Stimulated activated CD8-positive, alpha-beta memory T cell treated with anti-CD3 and anti-CD28 coated beads, Interleukin-15, amount 100 ng/mL, for 48 hours (primary cell): ENCODE data around the gene MCC.

Experiments
- DNase-seq, 2 donors: peaks; one replicate each; pipeline ENCODE4 v3.0.0-alpha.2; 2020; ENCODE audit warnings: low read depth in 2 of 2

Gene MCC

DNA sequence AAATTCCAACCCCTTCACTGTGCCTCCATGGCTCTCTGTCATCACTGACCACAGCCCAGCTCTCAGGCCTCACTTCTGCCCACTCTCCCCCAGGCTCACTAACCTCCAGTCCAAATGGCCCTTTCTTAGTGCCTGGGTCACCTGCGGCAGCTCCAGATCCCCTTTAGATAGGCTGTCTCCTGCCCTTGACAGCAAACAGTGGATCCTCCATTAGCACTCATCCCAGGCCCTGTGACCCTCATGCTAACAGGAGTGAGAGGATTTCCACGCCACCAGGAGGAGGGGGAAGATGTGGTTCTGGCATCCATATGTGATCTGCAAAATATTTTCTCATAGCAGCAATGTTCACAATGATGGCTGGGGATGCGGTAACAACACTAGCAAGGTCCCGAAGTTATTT is 372.3 kb downstream of the MCC start:
- no peak for DNase-seq

DNA sequence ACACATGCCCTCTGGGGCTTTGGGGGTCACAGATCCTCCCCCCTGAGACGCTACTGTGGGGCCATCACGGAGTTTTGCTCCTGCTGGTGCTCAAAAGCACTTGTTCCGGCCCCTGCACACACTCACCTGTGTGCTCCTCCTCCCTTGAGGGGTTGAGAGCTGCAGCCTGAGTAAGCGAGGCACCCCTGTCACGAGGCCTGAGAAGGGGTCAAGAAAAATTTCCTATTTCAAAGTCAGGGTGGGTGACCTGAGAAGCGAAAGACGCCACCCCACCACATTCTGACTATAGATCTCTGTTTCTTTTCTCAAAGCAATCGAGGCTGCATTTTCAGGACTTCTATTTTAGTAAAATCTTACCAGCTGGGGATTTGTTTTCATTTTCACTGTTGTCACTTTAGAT is 373.2 kb downstream of the MCC start:
- DNase-seq, result no peak

DNA sequence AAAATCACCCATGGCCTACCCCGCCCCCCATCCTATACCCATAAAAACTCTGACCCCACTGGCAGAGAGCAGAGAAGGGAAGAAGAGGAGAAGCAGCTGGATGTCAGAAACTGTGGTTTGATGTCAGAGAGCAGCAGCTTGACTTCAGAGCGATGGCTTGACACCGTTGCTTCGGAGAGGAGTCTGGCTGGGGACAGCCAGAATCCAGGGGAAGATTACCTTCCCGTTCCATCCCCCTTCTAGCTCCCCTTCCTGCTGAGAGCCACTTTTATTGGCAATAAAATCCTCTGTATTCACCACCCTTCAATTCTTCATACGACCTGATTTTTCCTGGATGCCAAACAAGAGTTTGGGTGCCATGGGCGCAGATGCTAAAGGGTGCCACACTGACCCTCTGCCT is 373.7 kb downstream of the MCC start:
- no peak for DNase-seq

DNA sequence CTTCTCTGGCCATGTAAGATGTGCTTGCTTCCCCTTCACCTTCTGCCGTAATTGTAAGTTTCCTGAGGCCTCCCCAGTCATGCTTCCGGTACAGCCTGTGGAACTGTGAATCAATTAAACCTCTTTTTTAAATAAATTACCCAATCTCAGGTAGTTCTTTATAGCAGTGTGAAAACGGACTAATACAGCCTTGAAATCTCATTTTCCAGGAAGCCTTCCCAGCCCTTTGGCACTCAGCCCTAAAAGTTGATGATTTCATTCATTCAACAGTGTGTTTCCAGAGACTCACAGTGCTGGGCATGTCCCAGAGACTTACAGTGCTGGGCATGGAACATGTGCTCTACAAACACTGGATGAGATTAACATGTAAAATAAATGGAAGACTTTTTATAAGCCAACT is 375.8 kb downstream of the MCC start:
- DNase-seq, result no peak

DNA sequence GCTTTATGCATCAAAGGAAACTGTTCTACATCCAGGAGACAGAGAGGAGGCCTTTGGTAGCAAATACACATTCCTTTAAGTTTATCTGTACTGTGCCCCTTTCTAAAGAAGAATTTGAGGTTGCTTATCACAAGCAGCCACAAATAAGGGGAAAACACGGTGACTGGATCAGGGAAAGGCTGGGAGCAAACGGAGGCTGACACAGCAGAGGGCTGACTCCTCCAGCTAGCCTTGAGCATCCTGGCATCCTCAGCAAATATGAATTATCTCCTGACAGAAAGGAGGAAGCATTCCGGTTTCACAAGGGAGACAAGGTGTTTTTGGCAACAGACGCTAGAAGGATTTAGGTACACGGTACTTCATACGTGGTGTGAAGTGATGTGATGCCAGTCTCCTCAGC is 378.1 kb downstream of the MCC start:
- no peak for DNase-seq

DNA sequence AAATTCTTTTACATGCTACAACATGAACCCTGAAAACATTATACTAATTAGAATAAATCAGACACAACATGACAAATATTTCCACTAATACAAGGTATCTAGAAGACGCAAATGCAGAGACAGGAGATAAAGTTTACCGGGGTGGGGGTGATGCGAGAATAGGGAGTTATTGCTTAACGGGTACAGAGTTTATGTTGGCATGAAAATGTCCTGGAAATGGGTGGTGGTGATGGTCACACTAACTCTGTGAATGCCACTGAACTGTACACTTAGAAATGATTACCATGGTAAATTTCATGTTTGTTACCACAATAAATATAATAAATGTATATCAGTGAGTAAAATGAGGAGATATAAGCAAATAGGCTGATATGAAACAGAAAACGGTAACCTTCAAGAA is 378.9 kb downstream of the MCC start:
- DNase-seq, result no peak

DNA sequence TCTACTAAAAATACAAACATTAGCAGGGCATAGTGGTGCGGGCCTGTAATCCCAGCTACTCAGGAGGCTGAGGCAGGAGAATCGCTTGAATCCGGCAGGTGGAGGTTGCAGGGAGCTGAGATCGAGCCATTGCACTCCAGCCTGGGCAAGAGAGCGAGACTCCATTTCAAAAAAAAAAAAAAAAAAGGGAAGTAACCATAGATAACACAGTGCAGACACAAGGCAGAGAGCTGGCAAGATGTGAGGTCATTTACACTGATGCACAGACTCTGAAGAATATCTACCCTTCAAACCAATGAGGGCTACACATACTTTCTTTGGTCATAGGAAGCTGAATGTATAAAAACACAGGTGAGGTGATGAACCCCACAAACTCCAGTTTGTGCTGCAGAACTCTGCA is 379.8 kb downstream of the MCC start:
- DNase-seq, result no peak

DNA sequence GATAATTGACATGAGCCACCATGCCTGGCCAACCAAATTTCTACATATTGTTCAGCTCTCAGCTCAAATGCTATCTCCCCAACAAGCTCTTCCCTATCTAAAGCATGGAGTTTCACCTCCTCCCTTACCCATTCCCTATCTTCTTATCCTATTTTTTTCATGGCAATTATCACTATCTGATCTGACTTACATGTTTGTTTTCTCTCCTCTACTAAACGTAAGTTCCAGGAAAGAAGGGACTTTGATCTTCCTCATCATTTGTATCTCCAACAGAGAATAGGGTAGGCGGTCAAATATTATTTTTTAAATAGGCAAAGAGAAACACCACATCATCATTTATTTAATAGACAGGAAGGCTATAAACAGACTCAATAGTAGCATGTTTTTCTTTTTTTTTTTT is 381.4 kb downstream of the MCC start:
- no peak for DNase-seq

DNA sequence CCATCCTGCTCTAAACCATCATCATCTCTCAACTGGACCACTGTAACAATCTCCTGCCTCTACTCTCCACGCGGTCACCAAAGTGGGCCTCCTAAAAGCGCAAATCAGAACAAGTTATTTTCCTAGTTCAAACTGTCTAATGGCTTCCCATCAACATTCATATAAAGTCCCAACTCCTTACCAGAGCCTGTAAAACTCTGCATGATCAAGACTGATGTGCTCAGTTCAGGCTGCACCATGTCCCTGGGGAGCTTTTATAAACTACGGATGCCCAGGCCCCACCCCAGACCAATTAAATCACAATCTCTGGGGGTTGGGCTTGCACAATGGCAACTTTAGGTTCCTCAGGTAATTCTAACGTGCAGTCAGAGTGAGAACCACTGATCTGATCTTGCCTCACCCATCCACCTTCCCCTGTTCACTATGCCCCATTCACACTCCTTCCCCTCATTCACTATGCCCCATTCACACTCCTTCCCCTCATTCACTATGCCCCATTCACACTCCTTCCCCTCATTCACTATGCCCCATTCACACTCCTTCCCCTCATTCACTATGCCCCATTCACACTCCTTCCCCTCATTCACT is 382.5 kb downstream of the MCC start:
- no peak for DNase-seq

DNA sequence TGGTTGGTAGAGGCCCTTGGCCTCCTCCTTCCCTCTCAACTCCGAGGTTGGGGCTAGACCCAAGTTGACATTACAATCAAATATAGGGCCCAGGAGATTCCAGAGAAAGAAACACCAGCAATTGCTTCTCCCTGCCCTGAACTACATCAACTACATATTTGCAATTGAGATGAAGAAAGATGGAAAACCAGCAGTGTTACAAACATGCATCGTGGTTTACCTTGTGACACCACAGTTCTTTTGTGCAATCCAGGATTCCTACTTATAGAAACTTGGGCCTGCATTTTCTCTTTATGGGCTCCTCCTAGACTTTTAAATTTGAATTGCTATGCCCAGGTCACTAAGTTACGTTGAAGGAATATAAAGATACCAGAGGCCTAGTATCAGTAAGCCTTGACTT is 384.9 kb downstream of the MCC start:
- DNase-seq, result no peak

DNA sequence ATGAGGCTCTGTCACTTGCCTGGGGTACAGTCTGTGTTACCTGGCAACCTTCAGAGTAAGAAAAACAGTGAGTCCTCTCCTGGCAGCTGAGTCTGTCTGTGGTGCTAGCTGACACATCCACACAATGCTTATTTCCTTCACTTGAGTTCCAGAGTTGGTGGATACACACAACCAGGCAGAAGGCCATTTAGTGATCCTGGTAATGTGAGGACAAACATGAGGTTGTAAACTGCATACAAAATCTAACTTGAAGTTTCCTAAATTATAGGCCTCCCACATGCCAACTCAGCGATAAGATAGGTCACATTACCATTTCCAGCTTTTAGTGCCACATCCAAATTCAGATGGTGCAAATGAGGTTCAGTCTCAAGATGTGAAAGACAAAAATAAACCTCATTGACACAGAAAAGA is 386.1 kb downstream of the MCC start:
- DNase-seq, result no peak

DNA sequence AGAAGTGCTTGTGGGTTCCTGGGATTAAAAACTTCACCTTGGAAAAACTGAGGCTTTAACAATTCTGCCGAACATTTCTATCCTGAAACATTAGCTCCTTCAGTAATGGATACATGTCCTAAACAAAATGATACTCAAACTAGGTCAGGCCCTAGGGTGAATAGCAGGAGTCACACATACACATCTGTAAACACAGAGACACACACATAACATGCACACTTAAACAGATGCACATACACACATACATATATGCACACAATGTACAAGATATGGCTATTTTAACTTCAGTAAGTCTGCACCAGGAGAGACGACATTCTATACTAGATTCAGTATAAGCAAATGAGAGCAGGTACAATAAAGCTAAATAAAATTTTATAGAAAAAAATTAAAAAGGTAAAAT is 387.3 kb downstream of the MCC start:
- no peak for DNase-seq

DNA sequence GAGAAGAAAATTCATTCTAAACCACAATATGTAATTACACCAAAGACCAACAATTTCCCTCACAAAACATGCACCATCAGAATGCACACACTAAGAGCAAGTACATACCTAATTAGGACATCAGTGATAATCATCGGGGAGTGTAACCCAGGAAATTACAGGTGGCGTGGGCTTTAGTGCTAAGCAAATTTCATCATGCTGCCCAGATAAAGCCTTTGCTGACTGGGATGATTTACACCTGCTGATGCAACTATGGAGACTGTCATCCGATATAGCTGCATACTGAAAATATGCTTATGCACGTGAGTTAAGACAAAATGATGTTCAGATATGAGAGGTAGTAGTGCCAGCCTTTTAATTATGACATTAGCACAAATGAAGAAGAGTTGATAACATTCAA is 388.4 kb downstream of the MCC start:
- DNase-seq, result no peak

DNA sequence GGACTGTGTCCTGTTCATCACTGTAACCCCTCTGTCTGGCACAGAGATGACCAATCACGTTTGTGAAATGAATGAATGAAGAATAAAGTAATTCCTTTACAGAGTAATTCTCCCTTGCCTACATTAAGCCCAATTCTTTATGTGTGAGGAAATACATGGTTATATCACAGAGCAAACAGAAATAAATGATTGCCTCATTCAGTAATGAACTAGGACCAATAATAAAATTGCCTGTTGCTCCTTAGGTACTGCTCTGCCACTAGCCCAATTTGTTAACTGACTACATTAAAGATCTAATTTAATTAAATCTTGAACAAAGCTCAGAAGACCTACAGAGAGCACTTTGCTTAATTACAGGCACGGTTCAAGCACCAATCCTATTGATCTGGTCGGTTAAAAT is 389.9 kb downstream of the MCC start:
- no peak for DNase-seq

DNA sequence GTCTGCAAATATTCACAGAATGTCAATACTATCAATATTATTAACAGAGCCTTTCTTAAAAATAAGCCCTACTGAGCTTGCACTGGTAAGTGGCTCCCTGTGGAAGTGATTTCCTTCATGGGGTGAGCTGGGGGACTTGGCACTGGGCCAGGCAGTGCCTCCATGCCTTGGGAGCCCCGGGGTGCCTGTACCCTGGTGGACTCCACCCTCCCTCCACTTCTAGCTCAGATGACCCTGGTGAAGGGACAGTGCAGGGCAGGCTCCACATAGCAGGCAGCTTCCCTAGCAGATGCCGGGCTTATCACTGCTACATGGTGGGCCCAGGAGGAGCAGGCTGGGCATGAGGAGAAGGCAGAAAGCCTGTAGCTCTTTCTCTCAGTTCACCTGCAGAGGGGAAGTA is 392.4 kb downstream of the MCC start:
- no peak for DNase-seq

DNA sequence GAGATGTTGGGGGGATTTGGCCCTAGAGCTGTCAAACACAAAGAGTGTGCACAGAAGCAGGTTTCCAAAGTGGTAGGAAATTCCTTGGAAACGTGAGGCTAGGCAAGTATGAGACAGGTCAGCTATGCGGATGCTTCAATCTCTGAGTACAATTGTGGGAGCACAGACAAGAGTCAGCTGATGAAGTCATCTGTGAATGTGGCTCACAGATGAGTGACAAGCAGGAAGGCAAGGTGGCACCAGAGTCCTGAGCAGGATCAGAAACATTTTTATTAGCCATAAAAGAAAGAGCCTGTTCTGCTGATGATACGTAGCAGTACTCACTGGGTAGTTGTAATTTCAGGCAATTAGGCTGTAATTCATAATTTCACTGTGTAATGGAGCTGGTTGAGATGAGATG is 394.7 kb downstream of the MCC start:
- no peak for DNase-seq

DNA sequence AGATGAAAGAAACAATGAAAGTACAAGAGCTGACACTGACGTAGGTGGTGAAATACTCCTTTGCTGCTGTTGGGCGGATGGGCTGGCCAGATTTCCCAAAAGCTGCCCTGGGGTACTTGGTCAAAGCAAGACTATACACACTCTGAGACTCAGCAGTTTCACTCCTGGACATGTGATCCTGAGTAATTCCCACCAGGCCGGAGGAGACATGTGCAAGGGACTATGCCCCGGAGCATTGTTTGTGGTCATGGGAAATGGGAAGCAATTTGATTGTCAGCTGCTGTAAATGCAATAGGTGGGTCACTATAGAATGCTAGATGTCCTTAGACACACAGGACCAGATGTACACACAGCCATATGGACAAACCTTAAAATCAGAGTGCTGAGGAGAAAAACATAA is 395.6 kb downstream of the MCC start:
- DNase-seq, result no peak

DNA sequence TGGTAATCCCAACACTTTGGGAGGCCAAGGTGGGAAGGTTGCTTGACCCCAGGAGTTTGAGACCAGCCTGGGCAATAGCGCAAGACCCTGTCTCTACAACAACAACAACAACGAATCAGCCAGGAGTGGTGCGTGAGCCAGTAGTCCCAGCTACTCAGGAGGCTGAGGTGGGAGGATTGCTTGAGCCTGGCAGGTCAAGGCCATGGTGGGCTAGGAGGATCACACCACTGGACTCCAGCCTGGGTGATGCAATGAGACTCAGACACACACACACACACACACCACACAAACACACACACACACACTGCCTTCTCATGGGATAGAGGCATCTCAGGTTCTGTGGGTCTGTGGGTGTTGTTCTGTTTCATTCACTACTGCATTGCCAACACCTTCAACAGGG is 396.6 kb downstream of the MCC start:
- no peak for DNase-seq

DNA sequence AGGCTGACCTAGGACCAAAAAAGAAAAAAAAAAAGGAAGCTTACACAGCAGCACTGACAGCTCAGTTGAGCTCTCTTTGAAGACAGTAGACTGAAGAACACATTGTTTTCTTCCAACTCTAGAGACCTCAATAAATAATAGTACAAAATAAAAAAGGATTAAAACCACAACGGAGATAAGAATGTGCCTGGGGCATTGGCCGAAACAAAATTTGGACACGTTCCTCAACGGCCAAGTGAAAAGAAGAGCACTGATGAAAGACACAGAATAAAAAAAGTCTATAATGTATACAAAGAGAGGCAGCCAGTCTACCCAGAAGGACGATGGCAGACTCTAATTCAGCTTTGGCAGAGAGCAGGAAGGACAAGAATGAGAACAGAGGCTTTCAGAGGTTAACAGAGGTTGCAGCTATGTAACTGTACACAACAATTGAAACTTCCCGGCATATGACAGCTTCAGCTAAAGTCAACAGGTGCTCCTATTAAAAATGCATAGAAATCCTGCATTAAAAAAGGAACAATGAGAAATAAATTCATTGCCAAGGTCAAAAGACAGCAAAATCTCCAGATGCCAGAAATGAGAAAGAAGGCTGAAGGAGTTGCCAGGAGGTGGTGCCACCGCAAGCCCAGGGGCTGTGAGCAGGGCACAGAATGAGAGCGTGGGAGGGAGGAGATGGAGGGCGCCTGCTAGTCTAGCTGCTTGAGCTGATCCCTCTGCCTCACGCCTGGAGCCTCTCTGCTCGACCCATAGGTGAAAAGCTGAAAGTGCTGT is 397.7 kb downstream of the MCC start:
- no peak for DNase-seq

DNA sequence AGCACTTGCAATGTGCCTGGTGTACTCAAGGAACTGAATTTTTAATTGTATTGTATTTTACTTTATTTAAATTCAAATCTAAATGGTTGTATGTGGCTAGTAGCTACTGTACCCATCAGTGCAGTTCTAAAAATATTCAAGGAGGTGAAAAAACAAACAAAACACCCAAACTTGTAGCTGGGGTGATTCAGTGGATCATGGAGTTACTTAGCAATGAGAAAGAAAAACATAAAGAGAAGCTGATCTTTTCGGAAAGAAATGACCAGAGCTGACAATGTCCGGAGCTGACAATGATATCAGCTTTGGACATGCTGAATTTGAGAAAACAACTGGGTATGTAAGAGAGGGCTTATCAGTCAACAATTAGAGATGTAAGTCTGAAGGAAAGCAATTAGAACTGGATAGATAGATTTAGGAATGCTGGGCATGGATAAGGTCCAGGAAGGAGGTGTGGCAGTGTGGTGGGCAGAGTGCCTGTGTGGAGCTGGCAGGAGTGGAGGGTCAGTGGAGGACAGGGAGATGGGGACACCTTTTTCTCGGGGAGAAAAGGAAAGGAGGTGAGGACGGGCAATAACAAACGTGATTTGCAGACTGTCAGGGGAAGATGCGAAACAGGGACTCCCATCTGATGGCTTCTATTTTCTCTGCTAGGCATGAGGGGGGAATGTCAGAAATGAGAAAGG is 398.5 kb downstream of the MCC start:
- DNase-seq, result no peak

DNA sequence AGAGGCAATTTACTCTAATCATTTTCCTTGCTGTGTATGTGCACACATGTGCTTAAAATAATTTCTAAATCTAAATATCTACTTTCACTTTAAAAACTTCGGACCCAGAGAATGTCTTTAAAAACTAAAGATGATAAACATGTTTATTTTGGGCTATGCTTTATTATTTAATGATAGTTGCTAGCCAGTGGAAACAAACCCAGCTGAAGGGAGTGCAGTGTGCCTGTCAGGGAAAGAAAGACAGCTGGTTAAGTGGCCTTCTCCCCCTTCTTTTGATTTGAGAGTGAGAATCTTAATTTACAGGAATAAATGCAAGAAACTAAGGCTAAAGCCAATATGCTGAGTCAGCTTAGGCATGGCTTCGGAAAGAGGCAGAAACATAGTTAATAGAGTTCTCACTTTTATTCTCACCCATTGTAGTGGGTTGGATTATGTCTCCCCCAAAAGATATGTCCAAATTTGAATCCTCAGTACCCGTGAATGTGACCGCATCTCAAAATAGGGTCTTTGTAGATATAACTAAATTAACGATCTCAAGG is 400.2 kb downstream of the MCC start:
- no peak for DNase-seq

DNA sequence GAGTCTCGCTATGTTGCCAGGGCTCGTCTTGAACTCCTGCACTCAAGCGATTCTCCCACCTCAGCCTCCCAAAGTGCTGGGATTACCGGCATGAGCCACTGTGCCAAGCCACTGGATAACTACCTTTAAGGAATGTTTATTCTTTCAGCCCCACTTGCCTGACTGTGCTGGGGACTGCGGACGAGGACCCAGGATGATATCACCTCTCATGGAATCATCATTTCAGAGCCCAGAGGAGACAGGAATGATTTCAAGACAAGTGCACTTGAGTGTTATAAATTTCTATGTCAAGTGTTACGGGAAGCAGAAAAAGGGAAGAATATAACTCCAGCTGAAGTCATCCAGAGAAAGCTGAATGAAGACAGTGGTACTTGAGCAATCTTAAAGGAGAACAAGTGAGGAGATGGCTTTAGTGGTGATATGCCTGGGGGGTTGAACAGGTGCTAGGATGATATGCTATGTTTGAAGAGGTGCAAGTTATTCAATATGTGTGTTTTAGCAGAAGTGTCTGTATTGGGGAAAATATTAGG is 402.3 kb downstream of the MCC start:
- DNase-seq, result no peak

DNA sequence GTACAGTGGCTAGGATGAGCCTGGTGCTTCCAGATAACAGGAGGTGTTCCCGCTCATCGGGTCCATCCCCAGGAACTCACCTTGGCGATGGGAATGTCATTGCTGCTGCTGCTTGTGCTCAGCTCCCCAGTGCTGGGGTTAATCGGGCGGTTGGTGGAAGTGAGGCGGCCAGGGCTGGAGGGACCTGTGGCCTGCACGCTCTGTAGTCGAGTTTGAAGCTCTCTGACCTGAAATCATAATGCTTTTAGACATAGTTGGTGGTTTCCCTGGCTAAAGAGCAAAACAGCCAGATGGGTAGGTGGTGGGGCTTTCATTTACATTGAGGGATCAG is 403.2 kb downstream of the MCC start:
- no peak for DNase-seq
